Trophoblast cell (in vitro differentiated cells and primary cell): Measurements from ENCODE around the gene LRRFIP2.

Experiments
- DNase-seq, 2 donors: peaks; one replicate each; pipeline ENCODE4 v3.0.0-alpha.2; 2016
- H2AFZ ChIP-seq: 2 replicates; pipeline ENCODE4 v1.6.1; 2013; ENCODE audit warnings: low read length, moderate library complexity, mild to moderate bottlenecking; ENCODE audit not compliant: insufficient read depth, poor library complexity
- H2AK5ac ChIP-seq: 2 replicates; pipeline ENCODE4 v1.6.1; 2013; ENCODE audit warnings: mild to moderate bottlenecking, low read length
- H2BK120ac ChIP-seq: 2 replicates; pipeline ENCODE4 v1.6.1; 2013; ENCODE audit warnings: low read length, mild to moderate bottlenecking, moderate library complexity; ENCODE audit not compliant: insufficient read depth, poor library complexity
- H2BK12ac ChIP-seq: 2 replicates; pipeline ENCODE4 v1.6.1; 2013; ENCODE audit warnings: mild to moderate bottlenecking, low read length, moderate library complexity
- H2BK5ac ChIP-seq: 2 replicates; pipeline ENCODE4 v1.6.1; 2013; ENCODE audit warnings: low read length, low read depth, moderate library complexity, mild to moderate bottlenecking; ENCODE audit not compliant: poor library complexity
- H3K14ac ChIP-seq: 2 replicates; pipeline ENCODE4 v1.6.1; 2013; ENCODE audit warnings: mild to moderate bottlenecking, low read length
- H3K18ac ChIP-seq: 2 replicates; pipeline ENCODE4 v1.6.1; 2013; ENCODE audit warnings: mild to moderate bottlenecking, low read length
- H3K23ac ChIP-seq: 2 replicates; pipeline ENCODE4 v1.6.1; 2013; ENCODE audit warnings: low read length
- H3K27ac ChIP-seq: 2 replicates; pipeline ENCODE4 v1.5.1; 2013; ENCODE audit warnings: low read depth, mild to moderate bottlenecking, inconsistent platforms, low read length, moderate library complexity
- H3K27me3 ChIP-seq: 2 replicates; pipeline ENCODE4 v1.6.1; 2013; ENCODE audit warnings: inconsistent platforms, mild to moderate bottlenecking, low read length, moderate library complexity; ENCODE audit not compliant: insufficient read depth
- H3K36me3 ChIP-seq, 2 experiments: 1 replicate in 1 of 2; 2 replicates in 1 of 2; pipeline ENCODE4 v1.6.1; 2013; ENCODE audit warnings: low read length in 2 of 2, mild to moderate bottlenecking in 2 of 2, moderate library complexity in 1 of 2; ENCODE audit not compliant: insufficient read depth in 2 of 2, control insufficient read depth in 1 of 2
- H3K4ac ChIP-seq: 2 replicates; pipeline ENCODE4 v1.6.1; 2013; ENCODE audit warnings: low read depth, mild to moderate bottlenecking, low read length, moderate library complexity
- H3K4me1 ChIP-seq, 2 experiments: 1 replicate in 1 of 2; 2 replicates in 1 of 2; pipeline ENCODE4 v1.6.1; 2013; ENCODE audit warnings: low read length in 2 of 2, mild to moderate bottlenecking in 2 of 2, moderate library complexity in 1 of 2; ENCODE audit not compliant: insufficient read depth in 2 of 2, control insufficient read depth in 1 of 2
- H3K4me2 ChIP-seq: 2 replicates; pipeline ENCODE4 v1.6.1; 2013; ENCODE audit warnings: inconsistent platforms, mild to moderate bottlenecking, low read length, moderate library complexity
- H3K4me3 ChIP-seq: 2 replicates; pipeline ENCODE4 v1.5.1; 2013; ENCODE audit warnings: mild to moderate bottlenecking, low read depth, low read length, inconsistent platforms
- H3K79me1 ChIP-seq: one replicate; pipeline ENCODE4 v1.6.1; 2013; ENCODE audit warnings: low read length
- H3K79me2 ChIP-seq: 2 replicates; pipeline ENCODE4 v1.6.1; 2013; ENCODE audit warnings: low read length, mild to moderate bottlenecking; ENCODE audit not compliant: control insufficient read depth, insufficient read depth, poor library complexity
- H3K9ac ChIP-seq: 2 replicates; pipeline ENCODE4 v1.6.1; 2013; ENCODE audit warnings: mild to moderate bottlenecking, low read length
- H3K9me3 ChIP-seq: 2 replicates; pipeline ENCODE4 v1.6.1; 2013; ENCODE audit warnings: low read depth, mild to moderate bottlenecking, control low read depth, inconsistent platforms, low read length; ENCODE audit not compliant: insufficient read depth
- H4K12ac ChIP-seq: 2 replicates; pipeline ENCODE4 v1.6.1; 2013; ENCODE audit warnings: low read depth, mild to moderate bottlenecking, low read length, moderate library complexity
- H4K8ac ChIP-seq: 2 replicates; pipeline ENCODE4 v1.6.1; 2013; ENCODE audit warnings: low read depth, mild to moderate bottlenecking, low read length, moderate library complexity
- H4K91ac ChIP-seq: one replicate; pipeline ENCODE4 v1.6.1; 2013; ENCODE audit warnings: low read depth, mild to moderate bottlenecking, low read length, moderate library complexity
- WGBS: extraction: QIAGEN DNeasy Blood & Tissue Kit; methylation state at CpG from one replicate; pipeline ENCODE4 v1.1.7; 2013; ENCODE audit warnings: missing lambda C conversion rate; ENCODE audit not compliant: insufficient read length, insufficient coverage; ENCODE audit errors: extremely low coverage; 5-methylcytosine and 5-hydroxymethylcytosine counted together

Gene LRRFIP2

DNA sequence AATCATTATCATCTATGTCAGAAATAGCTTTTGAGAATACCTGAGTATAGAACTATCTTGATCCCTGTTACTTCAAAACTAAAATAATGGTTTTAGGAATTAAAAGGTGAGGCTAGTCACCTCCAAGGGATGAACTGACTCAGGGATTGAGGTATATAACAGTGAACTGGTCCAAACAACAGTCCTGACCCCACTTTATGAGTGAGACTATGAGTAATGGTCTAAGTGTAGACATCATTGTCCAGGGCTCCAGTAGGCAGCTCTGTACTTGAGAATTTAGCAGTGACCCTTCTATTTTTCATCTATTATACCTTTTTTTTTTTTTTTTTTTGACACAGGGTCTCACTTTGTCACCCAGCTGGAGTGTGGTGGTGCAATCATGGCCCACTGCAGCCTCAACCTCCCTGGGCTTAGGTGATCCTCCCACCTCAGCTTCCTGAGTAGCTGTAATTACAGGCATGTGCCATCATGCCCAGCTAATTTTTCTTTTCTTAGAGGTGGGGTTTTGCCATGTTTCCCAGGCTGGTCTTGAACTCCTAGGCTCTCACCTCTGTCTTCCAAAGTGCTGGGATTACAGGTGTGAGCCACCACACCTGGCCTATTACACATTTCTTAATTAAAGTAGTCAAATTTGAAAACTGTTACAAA, 144.7 kb downstream of the LRRFIP2 start:
- H3K4me2 ChIP-seq = no peak overlapping the region
- H2AFZ ChIP-seq = no peak overlapping the region
- no peak overlapping the region for H2BK5ac ChIP-seq

GRCh38 chr3:37029111-37029510, 145.3 kb downstream of the LRRFIP2 start:
- no peak overlapping the region for H2AFZ ChIP-seq
- no peak for DNase-seq
- no peak overlapping the region for H2AK5ac ChIP-seq
- H2BK12ac ChIP-seq = no peak overlapping the region
- H3K4me2 ChIP-seq = no peak overlapping the region
- no peak overlapping the region for H3K23ac ChIP-seq
- H3K4ac ChIP-seq = no peak overlapping the region
- H4K12ac ChIP-seq = no peak overlapping the region
- H3K27me3 ChIP-seq = no peaks in the 10 kb centered on the region
- H3K27ac ChIP-seq = no peak overlapping the region
- no peak overlapping the region for H4K8ac ChIP-seq
- no peaks in the 10 kb centered on the region for H3K9me3 ChIP-seq
- H3K18ac ChIP-seq = no peak overlapping the region
- H4K91ac ChIP-seq = no peak overlapping the region
- no peaks in the 10 kb centered on the region for H3K79me2 ChIP-seq
- H3K36me3 ChIP-seq = peaks cover 28 to 43% of the 10 kb centered on the region in 2 experiments
- H3K79me1 ChIP-seq = no peaks in the 10 kb centered on the region
- no peak overlapping the region for H2BK120ac ChIP-seq
- H3K9ac ChIP-seq = no peak overlapping the region
- H3K4me3 ChIP-seq = no peak overlapping the region
- H2BK5ac ChIP-seq = no peak overlapping the region
- no peak overlapping the region for H3K14ac ChIP-seq
- WGBS = no CpG with 5 or more reads among the region's 1 CpG
- H3K4me1 ChIP-seq = no peaks in the 10 kb centered on the region

More for the DNA sequence above, 144.7 kb downstream of the LRRFIP2 start:
- Histone ChIP-seq H3K36me3 (peaks cover 30 to 43% of the 10 kb centered on the region in 2 experiments), H3K4me1 (no peaks in the 10 kb centered on the region), H4K91ac (no peak overlapping the region), H3K79me2 (no peaks in the 10 kb centered on the region), H3K18ac (no peak overlapping the region), H3K14ac (no peak overlapping the region), H2AK5ac (no peak overlapping the region), H3K4ac (no peak overlapping the region), H3K27ac (no peak overlapping the region), H2BK120ac (no peak overlapping the region), H3K9me3 (no peaks in the 10 kb centered on the region), H2BK12ac (no peak overlapping the region), H3K23ac (no peak overlapping the region), H3K27me3 (no peaks in the 10 kb centered on the region), H4K8ac (no peak overlapping the region), H4K12ac (no peak overlapping the region), H3K4me3 (no peak overlapping the region), H3K9ac (no peak overlapping the region), H3K79me1 (no peaks in the 10 kb centered on the region)
- DNase-seq = no peak

DNA sequence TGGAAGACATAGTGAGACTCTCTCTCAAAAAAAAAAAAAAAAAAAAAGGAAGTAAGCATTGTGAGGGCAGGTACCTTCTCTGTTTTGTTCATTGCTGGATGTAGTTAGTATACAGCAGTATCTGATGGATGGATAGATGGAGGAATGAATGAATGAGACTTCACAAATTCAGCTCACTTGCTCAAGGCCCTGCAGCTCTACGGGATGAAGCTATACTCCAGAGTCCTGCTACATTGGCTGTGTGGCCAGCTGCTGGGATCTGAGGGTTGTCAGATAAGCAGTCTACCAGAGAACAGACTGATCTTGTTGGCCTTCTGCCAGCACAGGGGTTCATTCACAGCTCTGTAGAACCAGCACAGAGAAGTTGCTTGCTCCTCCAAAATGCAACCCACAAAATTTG, 146.1 kb downstream of the LRRFIP2 start:
- WGBS = no CpG with 5 or more reads among the region's 1 CpG
- Histone ChIP-seq H3K9ac (no peak overlapping the region), H3K27me3 (no peaks in the 10 kb centered on the region), H3K14ac (no peak overlapping the region), H3K79me2 (no peaks in the 10 kb centered on the region), H4K12ac (no peak overlapping the region), H3K36me3 (peaks cover 26 to 47% of the 10 kb centered on the region in 2 experiments), H3K23ac (no peak overlapping the region), H3K4me2 (no peak overlapping the region), H3K9me3 (no peaks in the 10 kb centered on the region), H3K4me3 (no peak overlapping the region), H4K91ac (no peak overlapping the region), H3K4me1 (no peaks in the 10 kb centered on the region), H2BK120ac (no peak overlapping the region), H3K27ac (no peak overlapping the region), H4K8ac (no peak overlapping the region), H3K79me1 (no peaks in the 10 kb centered on the region), H2BK5ac (no peak overlapping the region), H2BK12ac (no peak overlapping the region), H2AFZ (no peak overlapping the region), H3K18ac (no peak overlapping the region), H3K4ac (no peak overlapping the region), H2AK5ac (no peak overlapping the region)
- DNase-seq = no peak

GRCh38 chr3:37026851-37027250, 147.5 kb downstream of the LRRFIP2 start:
- Histone ChIP-seq H3K27ac (no peak overlapping the region), H3K4me3 (no peak overlapping the region), H3K4me1 (no peaks in the 10 kb centered on the region), H2AK5ac (no peak overlapping the region), H2AFZ (no peak overlapping the region), H3K23ac (no peak overlapping the region), H4K91ac (no peak overlapping the region), H3K27me3 (no peaks in the 10 kb centered on the region), H2BK120ac (no peak overlapping the region), H3K14ac (no peak overlapping the region), H3K79me1 (no peaks in the 10 kb centered on the region), H3K4ac (no peak overlapping the region), H3K36me3 (peaks cover 28 to 52% of the 10 kb centered on the region in 2 experiments), H4K8ac (no peak overlapping the region), H4K12ac (no peak overlapping the region), H2BK5ac (no peak overlapping the region), H2BK12ac (no peak overlapping the region), H3K9ac (no peak overlapping the region), H3K18ac (no peak overlapping the region), H3K4me2 (no peak overlapping the region), H3K9me3 (no peaks in the 10 kb centered on the region), H3K79me2 (no peaks in the 10 kb centered on the region)
- peak; percentile 91 for DNase-seq
- no CpG with 5 or more reads among the region's 5 CpGs for WGBS
